ENCODE results near the gene ISCU.
A peak's percentile ranks its signal among the peaks of the same experiment; 100 is the strongest.

ISCU gene

DNA sequence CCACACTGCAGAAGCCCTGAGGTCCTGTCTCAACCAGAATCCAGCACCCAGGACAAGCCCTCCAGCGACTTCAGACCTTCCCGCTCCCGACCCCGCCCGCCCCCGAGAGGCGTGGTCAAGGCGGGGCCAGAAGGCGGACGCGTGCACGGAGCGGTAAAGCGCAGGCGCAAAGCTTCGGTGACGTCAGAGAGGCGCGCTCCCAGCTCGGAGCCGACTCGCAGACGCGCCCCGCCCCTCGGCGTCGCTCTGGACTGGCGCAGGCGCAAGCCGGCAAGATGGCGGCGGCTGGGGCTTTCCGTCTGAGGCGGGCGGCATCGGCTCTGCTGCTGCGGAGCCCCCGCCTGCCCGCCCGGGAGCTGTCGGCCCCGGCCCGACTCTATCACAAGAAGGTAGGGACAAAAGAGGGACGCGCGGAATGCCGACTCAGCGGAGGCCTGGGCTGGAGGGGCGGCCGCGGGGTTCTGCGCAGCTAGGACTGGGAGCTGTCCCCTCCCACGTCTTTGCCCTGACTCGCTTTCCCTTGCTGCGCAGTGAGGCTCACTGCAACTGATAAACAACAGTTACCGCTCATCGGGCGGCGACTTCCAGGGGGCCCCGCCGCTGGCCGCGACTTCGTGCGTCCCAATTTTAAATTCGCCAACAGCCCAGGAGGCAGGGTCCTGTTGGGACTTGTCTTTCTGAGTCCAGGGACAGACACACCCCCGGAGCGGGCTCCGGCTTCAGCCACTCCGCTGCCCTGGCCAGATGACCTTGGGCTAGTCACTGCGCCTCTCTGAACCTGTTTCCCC, at the start of gene ISCU:
TSS of gene ISCU (plus strand) at position 249 of the 788 bp plus-strand sequence. CDS start at position 276, 27 bp downstream.
- peak; percentile 96 for DNase-seq (ENCODE audit: low read depth)

DNA sequence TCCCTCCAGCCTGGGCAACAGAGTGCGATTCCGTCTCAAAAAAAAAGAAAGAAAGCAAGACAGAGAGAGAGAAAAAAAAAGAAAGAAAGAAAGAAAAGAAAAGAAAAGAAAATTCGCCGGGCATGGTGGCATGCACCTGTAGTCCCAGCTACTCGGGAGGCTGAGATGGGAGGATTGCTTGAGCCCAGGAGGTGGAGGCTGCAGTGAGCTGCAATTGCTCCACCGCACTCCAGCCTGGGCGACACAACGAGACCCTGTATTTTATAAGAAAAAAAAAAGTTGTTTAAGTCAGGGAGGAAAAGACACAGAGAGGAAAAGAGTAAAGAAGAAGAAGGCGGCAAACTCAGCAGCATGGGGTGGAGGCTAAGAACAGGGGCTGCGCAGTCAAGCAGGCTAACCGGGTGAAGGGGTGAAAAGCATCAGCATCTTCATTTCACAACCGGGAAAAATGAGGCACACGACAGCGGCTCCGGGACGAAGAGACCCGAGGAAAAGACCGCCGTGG, 47.9 kb upstream of the ISCU start:
- no peak for DNase-seq (ENCODE audit: low read depth)

DNA sequence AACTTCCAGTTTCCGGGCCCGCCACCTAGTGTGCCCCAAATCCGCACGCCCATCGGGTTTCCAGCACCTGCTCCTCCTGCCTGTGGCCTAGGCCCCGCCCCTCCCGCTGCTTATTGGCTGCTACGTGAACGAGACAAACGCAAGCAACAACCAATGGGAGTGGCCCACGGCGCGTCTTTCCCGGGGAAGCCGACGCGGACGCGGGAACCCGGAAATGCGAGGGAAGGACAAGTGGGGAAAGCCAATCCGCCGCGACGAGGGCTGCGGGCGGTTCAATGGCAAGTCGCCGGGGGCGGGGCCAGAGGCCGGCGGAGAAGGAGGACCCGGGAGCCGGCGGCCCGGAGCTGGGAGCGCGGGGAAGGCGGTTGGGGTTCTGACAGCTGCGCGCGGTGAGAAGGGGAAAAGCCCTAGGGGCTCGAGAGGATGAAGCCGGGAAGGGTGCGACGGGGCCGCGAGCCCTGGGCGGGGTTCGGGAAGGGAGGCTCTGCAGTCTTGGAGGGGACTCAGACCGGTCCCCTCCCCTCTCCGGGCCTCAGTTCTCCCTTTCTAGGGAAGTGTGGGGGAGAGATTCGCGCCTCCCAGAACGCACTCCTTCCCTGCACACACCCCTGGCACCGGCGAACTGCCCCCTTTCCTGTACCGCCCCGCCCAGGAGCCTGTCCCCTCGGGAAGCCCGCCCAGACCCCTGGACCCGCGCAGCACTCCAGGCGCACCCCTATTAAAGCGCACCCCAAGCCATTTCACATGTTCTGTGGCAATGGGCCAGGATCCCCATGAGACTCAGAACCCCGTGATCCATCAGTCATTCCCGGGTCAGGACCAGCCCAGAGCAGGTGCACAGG, 47.2 kb upstream of the ISCU start, which contains the start of gene FICD:
TSS of gene FICD (plus strand) at position 305 of the 842 bp plus-strand sequence. CDS start 1,696 bp downstream, outside the sequence.
- DNase-seq (ENCODE audit: low read depth), result peak; percentile 99

DNA sequence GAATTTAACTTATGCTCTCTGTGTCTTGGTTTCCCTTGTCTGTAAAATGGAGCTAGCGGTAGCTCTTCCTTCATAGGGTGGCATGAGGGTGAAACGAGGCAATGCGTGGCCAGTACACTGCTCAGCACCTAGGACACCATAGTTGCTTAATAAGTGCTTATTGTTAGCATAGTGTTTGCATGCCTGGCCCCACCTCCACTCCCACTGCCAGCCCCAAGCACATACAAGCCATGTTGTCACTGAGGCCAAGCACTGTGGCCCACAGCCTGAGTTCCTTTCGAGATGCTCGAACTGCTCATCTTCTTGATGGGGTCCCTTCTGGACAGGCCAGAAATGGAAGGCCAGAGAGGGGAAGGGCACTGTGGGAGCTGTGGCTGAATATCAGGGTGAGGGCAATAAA, 46.5 kb upstream of the ISCU start:
- no peak for DNase-seq (ENCODE audit: low read depth)

DNA sequence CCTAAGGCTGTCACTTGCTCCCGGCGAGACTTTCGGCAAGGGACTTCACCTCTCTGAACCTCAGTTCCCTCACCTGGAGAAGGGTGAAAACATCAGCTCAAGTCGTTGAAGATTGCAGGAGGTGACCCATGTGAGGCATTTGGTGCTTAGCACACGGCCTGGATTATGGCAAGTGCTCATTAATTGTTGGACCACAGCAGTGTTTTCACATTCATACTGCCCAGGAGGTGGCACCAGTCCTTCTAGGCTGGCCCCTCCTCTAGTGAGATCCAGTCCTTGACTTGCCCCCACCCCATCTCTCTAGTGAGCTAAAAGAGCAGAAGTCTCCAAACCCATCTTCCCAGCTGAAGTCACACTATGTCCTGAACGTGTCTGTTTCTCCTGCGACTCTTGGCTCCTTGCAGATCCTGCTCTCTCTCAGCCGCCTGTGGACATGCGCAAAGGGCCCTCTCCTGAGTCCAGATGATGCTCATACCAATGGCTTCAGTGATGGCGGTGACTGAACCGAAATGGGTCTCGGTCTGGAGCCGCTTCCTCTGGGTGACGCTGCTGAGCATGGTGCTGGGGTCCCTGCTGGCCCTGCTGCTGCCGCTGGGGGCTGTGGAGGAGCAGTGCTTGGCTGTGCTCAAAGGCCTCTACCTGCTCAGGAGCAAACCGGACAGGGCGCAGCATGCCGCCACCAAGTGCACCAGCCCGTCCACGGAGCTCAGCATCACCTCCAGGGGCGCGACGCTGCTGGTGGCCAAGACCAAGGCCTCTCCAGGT, 45.7 kb upstream of the ISCU start:
- no peak for DNase-seq (ENCODE audit: low read depth)

DNA sequence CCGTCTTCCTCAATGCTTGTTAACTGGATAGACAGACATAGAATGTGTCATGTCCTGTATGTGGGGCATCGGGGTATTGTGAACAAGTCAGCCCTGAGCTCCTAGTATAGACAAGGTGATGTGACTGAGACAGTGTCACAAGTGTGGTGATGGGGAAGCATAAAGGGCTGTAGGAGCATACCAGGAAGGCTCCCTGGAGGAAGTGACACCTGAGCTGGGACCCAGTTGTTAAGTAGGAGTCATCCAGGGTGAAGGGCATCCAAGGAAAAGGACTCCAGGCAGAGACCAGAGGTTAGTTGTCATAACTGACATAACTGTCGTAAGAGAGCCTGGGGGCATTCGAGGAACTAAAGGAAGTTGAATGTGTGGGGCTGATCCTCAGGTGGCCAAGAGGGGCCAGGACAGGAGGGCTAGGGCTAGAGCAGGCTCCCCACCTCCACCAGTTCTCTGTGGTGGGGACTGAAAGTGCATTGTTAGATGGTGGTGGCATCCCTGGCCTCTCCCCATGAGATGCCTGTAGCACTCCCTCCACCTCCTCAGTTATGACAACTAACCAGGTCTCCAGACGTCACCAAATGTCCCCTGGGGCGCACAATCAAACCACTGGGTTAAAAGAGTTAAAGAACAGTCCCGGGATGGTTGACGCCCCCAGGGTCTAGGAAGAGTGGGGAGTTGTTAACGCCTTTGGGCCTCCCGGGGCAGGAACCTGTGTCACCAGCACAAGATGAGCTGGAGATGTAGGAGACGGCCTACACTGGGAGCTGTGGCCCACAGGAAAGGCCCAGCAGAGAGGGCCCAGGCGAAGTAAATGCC, 44.9 kb upstream of the ISCU start:
- DNase-seq (ENCODE audit: low read depth), result no peak

DNA sequence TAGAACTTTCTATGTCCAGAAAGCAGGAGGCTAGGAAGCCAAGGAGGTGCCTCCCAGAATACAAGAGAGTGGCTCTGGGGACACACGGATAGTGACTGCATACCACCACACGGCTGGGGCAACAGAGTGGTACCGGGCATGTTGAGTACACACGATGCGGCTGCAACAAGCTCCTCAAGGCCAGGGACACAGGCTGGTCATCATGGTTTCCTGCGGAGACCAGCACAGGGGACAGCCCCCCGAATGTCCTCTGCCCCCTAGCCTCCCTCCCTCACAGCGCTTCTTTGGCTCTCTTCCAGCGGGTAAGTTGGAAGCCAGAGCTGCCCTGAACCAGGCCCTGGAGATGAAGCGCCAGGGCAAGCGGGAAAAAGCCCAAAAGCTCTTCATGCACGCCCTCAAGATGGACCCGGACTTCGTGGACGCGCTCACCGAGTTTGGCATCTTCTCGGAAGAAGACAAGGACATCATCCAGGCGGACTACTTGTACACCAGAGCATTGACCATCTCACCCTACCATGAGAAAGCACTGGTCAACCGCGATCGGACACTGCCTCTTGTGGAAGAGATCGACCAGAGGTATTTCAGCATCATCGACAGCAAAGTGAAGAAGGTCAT, 44.2 kb upstream of the ISCU start:
- DNase-seq (ENCODE audit: low read depth), result no peak

DNA sequence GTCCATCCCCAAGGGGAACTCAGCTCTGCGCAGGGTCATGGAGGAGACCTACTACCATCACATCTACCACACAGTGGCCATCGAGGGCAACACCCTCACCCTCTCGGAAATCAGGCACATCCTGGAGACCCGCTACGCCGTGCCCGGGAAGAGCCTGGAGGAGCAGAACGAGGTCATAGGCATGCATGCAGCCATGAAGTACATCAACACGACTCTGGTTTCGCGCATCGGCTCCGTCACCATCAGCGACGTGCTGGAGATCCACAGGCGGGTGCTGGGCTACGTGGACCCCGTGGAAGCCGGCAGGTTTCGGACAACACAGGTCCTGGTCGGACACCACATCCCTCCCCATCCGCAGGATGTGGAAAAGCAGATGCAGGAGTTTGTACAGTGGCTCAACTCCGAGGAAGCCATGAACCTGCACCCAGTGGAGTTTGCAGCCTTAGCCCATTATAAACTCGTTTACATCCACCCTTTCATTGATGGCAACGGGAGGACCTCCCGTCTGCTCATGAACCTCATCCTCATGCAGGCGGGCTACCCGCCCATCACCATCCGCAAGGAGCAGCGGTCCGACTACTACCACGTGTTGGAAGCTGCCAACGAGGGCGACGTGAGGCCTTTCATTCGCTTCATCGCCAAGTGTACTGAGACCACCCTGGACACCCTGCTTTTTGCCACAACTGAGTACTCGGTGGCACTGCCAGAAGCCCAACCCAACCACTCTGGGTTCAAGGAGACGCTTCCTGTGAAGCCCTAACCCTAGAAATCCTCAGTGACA, 43.5 kb upstream of the ISCU start:
- no peak for DNase-seq (ENCODE audit: low read depth)

DNA sequence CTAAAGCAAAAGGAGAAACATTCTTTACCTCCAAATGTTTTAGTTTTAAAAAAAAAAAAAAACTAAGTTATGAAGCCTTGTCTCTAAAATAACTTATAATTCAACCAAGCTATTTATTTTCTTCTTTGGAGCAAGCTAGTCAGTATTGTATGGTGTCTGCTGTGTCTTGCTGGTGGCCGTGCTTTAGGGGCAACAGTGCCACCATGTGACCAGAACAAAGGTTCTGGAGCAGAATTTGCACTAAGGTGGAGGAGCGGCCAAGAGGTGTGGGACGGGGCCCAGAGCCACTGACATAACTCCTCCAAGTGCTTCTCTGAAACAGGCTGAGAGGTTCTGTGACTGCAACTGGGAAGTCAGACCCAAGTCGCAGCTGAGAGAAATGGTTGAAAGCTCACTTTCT, 42.8 kb upstream of the ISCU start:
- DNase-seq (ENCODE audit: low read depth), result no peak

DNA sequence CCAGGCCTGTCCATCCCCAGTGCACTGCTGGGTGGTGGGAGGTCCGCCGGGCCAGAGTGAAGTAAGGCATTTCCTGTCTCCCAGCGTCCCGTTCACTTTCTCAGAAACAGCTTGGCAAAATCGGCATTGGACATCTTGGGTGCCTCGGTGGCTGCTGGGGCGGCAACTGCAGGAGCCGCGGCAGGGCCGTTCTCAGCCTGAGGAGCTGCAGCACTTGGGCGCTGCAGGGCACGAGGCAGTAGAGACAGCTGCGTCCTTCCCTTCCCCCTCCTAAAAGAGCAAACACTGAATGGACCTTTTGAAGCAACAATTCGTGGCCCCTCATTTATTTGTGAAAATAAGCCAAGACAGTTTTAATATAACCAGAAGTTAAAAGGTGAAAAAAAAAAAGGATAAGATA, 39.0 kb upstream of the ISCU start:
- no peak for DNase-seq (ENCODE audit: low read depth)

DNA sequence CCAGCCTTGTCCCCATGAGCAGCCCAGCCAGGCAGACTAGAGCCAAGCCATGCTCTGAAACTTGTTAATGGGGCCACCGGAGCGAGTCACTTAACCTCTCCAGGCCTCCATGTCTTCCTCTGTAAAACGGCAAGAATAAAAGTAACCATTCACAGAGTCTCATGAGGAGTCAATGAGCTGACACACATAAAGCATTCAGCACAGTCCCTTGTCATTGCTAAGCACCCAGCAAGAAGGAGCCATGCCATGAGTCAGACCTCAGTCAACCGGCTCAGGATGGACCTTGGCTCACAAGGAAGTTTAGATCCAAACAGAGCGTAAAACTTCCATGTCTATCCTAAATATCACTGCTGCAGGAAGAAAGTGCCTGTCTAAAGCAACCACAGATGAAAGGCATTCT, 36.7 kb upstream of the ISCU start:
- no peak for DNase-seq (ENCODE audit: low read depth)

DNA sequence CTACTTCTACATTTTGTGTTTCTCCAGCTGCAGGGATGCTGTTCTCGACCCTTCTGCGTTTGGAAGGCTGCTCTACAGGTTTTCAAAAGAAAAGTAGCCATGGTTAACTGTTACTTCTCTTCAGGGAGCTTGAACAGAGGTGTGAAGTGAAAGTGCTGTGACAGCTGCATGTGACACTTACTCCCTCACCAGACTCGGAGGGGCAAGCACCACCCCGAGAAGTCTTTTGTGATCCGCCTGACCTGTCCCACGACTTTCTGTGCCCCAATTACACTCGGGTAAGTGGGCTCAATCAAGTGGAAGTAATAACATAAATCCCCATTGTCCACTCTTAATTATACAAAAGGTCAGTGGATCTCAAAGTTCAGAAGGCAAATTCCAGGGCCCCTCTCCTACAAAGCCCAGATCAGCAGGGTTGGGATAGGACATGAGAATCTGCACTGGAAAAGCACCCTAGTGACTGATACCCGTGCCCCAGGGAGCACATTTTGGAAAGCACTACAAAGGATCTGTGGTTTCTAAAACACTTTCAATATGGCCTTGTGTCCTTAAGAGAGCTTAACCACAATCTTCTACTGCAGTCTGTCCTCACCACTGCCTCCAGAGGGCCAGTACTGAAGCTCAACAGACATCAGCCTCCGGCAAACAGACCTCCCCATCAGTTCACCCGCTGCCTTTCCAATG, 35.8 kb upstream of the ISCU start:
- no peak for DNase-seq (ENCODE audit: low read depth)

DNA sequence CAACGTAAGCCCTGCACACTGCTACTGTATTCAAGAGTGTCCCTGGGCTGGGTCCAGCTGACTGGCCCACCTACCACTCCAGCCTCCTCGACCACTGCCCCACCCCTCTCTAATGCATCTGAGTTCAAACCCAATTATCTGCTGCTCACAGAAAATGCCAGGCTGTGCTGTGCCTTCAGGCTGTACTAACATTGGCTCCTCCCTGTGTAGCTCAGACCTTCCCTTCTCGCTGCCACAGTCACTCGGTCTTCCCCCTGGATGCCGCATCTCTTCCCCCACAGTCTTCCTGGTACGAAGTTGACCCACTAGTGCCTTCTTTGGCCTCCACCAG, 35.3 kb upstream of the ISCU start:
- no peak for DNase-seq (ENCODE audit: low read depth)

DNA sequence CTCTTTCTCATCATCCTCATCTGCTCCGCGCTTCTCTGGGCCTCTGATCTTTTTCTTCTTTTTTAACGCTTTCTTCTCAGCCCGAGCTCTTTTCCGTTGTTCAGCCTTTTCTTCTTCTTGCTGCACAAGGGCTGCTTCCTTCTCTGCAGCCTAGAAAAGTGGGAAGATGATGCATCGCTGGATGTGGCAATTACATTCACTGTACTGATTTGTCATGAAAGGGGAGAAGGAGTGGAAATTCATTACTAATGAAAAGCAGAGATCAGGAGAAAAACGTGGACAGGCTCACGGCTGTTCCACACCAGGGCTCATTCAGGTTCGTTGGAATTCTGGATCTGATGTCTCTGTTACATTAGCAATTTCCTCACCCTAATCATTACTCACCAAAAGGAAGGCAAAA, 32.2 kb upstream of the ISCU start:
- DNase-seq (ENCODE audit: low read depth), result no peak

DNA sequence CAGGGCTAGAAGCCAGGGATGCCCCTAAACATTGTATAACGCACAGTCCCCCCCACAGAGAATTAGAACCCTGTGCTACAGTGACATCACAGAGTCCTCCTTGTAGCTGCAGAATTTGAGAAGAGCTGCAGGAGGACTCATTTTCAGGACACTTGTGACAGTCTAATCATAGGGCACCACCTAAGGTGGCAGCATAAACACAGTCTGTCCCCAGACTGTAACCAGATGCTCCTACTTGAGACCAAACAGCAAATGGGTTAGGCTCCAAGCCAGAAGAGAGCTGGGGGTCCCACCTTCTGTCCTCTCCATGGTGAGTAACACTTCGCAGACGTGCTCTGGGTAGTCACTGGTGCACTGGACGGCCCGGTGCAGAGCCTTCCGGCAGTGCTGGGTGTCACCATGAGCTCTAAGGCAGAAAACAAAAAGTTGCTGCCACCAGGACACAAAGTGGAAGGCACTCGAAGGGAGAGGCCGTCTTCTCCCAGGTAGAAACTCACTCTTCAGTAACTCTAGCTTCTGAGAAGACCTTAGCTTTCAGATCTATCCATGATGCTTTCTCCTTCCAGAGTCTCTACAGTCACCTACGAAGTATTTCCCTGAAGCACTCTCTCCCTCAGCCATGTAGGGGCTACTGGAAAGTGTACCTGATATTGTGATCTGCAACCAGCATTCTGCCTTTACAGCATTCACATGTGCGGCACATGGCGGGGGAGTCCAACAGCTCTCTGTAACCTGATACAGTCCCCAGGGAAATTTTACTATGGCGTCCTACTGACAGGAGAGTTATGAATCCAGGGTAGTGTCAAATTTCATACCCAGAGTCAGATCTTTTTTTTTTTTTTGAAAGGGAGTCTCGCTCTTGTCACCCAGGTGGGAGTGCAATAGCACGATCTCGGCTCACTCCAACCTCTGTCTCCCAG, 30.2 kb upstream of the ISCU start:
- no peak for DNase-seq (ENCODE audit: low read depth)

DNA sequence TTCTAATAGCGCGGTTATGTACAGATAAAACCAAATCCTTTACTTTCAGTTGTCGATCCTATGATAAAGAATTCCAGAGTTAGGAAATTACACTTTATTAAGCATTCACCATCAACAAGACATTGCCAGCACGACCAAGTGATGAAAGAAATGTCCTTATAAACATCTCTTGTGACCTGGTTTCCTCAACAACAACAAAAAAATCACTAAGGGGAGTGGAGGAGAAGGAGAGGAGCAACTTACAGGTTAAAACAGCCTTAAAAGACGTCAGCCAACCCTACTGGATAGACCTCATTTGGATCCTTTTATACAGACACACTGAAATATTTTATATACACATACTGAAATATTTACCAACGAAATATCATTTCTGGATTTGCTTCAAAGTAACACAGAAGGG, 24.2 kb upstream of the ISCU start:
- DNase-seq (ENCODE audit: low read depth), result no peak

DNA sequence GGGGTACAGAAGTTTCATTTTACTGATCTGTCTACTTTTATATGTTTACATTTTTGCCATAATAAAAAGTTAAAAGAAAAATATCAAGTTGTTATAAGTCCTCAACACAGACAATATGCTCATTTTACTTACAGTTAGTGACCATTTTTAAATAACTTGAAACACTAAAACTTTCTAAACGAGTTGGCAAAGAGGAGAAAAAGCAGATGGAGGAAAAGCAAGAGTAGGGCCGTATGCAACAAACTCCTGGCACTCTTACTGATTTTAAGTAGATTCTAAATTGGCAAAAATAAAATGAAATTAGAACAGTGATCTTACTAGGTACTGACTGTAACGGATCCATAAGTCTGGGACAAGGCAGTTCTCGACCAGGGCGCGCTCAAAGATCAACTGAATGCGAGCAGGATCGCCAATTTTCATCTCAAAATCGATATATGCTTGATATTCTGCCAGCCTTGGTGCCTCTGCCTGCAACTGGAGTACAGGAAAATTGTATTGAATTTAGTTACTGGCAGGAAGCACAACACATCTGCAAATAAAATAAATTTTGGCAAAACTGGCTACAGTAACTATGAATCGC, 23.7 kb upstream of the ISCU start:
- no peak for DNase-seq (ENCODE audit: low read depth)

DNA sequence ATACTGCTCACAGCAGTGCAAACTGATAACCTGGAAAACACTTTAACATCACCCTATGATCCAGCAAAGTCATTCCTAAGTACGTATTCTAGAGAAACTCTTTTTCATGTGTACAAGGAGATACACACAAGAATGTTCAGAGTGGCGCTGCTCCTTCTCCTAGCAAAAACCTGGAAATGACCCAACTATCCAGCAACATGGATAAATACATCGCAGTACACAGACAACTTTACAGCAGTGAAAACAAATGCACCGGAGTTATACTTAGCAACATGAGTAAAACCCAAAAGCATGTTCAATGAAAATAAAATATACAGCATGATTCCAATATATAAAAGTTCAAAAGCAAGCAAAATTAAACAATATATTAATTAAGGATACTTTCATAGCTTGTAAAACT, 20.1 kb upstream of the ISCU start:
- no peak for DNase-seq (ENCODE audit: low read depth)
